GM12873 (cell line): ENCODE results near the gene ZNF610.

ENCODE experiments used
- CTCF ChIP-seq: IDR thresholded peaks from 2 replicates; pipeline ENCODE4 v1.5.1; 2012; ENCODE audit warnings: low read depth, mild to moderate bottlenecking, moderate library complexity, low read length, control low read depth; ENCODE audit not compliant: insufficient read depth; ENCODE audit errors: missing control alignments

The ZNF610 gene

GRCh38 chr19:52336117-52336790 lies at the start of gene ZNF610:
ZNF610 (plus strand) TSS chr19:52336243; CDS start chr19:52349173, 12,930 bp downstream.
- no peak for TF ChIP-seq CTCF

- no peak for TF ChIP-seq CTCF
Measured at GRCh38 chr19:52286256-52286655, 49.8 kb upstream of the ZNF610 start.

- no peak for TF ChIP-seq CTCF
Measured at GRCh38 chr19:52291781-52292180, 44.3 kb upstream of the ZNF610 start.

- no peak for TF ChIP-seq CTCF
Measured at GRCh38 chr19:52296400-52296772, 39.7 kb upstream of the ZNF610 start.

GRCh38 chr19:52296773-52297600 lies 39.1 kb upstream of the ZNF610 start, which contains the start of gene ZNF480:
ZNF480 (plus strand) TSS chr19:52297169; CDS start chr19:52300413, 3,244 bp downstream.
- TF ChIP-seq CTCF: peak; percentile 26

GRCh38 chr19:52297601-52298364 lies 38.3 kb upstream of the ZNF610 start:
- TF ChIP-seq CTCF: no peak

GRCh38 chr19:52307275-52307674 lies 28.8 kb upstream of the ZNF610 start:
- TF ChIP-seq CTCF: no peak
